GM12864 (cell line): ENCODE measurements around the gene ZNF547.

Source experiments
- DNase-seq: peaks from one replicate; pipeline ENCODE4 v3.0.0-alpha.2; 2011; ENCODE audit warnings: low read depth
- H3K4me3 ChIP-seq: 2 replicates; pipeline ENCODE4 v1.5.1; 2011; ENCODE audit warnings: mild to moderate bottlenecking, low read depth, low read length, control low read depth
- CTCF ChIP-seq: IDR thresholded peaks from 2 replicates; pipeline ENCODE4 v1.5.1; 2011; ENCODE audit warnings: low read depth, mild to moderate bottlenecking, moderate library complexity, low read length, control low read depth, inconsistent platforms; ENCODE audit errors: missing control alignments

ZNF547 gene

DNA sequence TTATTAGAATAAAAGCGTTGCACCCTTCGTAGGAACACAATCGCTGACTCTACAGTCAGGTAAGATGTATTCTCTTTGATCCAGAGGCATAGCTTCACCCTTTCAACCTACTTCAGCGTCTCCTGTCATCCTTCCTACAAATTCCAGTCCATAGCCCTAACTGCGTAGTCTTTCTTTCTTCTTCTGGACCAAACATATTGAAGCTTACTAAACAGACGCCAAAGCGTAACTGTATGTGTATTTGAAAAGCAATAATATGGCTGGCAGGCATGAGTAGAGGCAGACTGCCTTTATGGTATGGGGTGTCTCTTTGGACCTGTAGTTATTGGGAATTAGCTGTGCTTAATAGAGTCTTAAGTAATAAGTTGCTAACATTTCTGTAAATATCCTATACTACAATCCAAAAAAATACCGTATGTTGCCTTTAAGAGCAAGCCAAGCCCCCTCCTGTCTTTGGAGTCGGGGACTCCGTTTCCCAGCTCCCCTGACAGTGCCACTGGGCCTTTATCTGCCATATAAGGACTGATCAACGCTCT, 25.9 kb downstream of the ZNF547 start:
- no peak for TF ChIP-seq CTCF
- DNase-seq: no peak
- peak overlapping the region; percentile 70 for H3K4me3 ChIP-seq

DNA sequence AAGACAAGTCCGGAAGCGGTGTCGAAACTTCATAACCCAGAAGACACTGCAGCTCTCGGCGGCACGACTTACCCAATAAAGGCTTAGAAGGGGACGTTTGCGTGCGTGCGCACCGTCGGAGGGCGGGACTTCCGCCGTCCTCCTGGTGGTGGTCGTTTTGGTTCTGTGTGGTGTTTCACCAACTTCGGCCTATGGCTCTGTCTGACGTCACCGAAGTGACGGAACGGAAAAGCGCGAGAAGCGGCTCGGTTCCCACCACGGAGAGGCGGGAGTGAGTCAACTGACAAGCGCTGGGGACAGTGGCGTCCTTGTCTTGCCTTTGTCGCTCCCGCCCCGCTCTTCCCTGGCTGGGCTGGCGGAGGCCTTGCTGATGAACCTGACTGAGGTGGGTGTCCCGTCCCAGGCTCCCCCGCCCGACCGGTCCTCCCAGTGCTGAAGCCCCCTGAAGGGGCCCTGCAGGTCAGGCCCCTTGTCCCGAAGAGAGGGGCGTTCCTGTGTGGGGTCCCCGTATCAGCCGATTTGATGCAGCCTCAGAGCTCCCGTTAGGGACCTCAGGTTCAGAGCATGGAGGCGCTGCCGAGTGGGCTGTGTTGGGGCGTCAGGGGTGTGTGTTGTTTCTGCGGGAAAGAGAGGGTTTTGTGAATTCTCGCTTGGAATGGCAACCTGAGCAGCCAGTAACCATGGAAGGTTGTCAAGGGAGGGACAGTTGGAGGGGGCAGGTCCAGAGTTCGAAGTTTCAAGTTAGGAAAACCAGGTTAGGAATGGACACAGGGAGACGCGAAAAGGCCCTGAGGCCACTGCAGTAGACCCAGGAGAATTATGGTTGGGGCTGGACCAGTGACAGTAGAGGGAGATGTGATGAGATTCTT, 26.6 kb downstream of the ZNF547 start, which contains the start of gene ZNF548:
TSS of gene ZNF548 (plus strand) at position 125 of the 869 bp plus-strand sequence. CDS start at position 371, 246 bp downstream.
- H3K4me3 ChIP-seq: peak within 1 kb of the TSS; percentile 70
- DNase-seq: peak; percentile 96
- peak; percentile 21 for TF ChIP-seq CTCF

DNA sequence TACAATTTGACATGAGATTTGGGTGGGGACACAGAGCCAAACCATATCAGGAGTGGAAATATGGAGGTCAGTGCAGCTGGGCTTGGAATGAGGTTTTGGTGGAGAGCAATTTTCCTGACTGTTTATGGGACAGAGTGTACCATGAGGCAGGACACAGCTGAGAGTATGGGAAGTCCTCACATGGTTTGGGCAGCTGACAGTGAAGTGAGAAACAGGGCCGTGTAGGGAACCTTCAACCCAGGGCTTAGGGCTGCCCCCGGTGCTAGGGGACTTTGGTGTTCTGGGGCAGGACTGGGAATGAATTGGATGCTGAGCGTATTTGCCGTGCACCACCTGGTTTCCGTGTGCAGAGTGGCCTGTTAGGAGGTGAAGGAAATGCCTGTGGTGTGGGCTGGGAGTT, 32.4 kb downstream of the ZNF547 start:
- H3K4me3 ChIP-seq: no peak overlapping the region
- no peak for TF ChIP-seq CTCF
- DNase-seq: no peak

GRCh38 chr19:57398868-57399267, 35.5 kb downstream of the ZNF547 start:
- no peak for DNase-seq
- TF ChIP-seq CTCF: no peak
- H3K4me3 ChIP-seq: no peak overlapping the region

GRCh38 chr19:57403737-57404563, 40.6 kb downstream of the ZNF547 start:
- DNase-seq: no peak
- no peak overlapping the region for H3K4me3 ChIP-seq
- TF ChIP-seq CTCF: no peak

GRCh38 chr19:57406516-57407123, 43.3 kb downstream of the ZNF547 start:
- no peak for DNase-seq
- H3K4me3 ChIP-seq: no peak overlapping the region
- peak; percentile 81 for TF ChIP-seq CTCF
